Measurements from ENCODE around the gene KCNAB1.

DNA sequence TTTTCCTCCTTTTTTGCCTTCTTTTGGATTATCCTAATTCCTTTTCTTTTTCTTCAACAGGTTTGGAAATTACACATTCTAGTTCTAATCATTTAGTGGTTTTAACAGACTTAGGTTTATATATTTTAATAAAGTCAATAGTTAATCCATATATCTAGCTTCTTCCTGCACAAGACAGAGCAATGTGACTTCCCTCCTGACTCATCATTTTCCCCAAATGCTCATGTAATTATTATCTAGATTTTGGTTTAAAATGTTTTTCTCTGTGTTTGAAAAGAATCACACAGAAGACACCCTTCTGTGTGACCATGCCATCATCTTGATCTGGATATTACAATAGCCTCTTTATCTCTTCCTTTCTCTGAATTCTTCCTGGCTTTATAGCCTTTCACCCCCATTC lies 463.1 kb downstream of the KCNAB1 start:
- no peak for TF ChIP-seq ZC3H10 (CRISPR knock-in tag; IDR thresholded peaks at IDR 0.05)
- TF ChIP-seq RARB (CRISPR knock-in tag; IDR thresholded peaks at IDR 0.05), result no peak
- TF ChIP-seq PPARA (CRISPR knock-in tag; IDR thresholded peaks at IDR 0.05; ENCODE audit: borderline replicate concordance), result no peak
- no peak for TF ChIP-seq CSDC2 (CRISPR knock-in tag; IDR thresholded peaks at IDR 0.05)
- no peak for TF ChIP-seq GLIS3 (CRISPR knock-in tag; IDR thresholded peaks at IDR 0.05)
- TF ChIP-seq PATZ1 (CRISPR knock-in tag; IDR thresholded peaks at IDR 0.05; ENCODE audit: borderline replicate concordance), result no peak
- TF ChIP-seq ESRRG (CRISPR knock-in tag; IDR thresholded peaks at IDR 0.05), result no peak
- no peak for TF ChIP-seq ZFP3 (CRISPR knock-in tag; IDR thresholded peaks at IDR 0.05)
- TF ChIP-seq, protein P1, sequence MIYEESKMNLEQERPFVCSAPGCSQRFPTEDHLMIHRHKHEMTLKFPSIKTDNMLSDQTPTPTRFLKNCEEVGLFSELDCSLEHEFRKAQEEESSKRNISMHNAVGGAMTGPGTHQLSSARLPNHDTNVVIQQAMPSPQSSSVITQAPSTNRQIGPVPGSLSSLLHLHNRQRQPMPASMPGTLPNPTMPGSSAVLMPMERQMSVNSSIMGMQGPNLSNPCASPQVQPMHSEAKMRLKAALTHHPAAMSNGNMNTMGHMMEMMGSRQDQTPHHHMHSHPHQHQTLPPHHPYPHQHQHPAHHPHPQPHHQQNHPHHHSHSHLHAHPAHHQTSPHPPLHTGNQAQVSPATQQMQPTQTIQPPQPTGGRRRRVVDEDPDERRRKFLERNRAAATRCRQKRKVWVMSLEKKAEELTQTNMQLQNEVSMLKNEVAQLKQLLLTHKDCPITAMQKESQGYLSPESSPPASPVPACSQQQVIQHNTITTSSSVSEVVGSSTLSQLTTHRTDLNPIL (CRISPR knock-in tag; IDR thresholded peaks at IDR 0.05; ENCODE audit: low read depth), result no peak
